CD4-positive, alpha-beta T cell treated with Interleukin-4 for 4 hours (primary cell): ENCODE measurements around the gene BTBD9.

Source experiments
- DNase-seq: peaks from one replicate; pipeline ENCODE4 v3.0.0-alpha.2; 2020

Gene BTBD9

GRCh38 chr6:38639498-38640215 lies at the start of gene BTBD9:
TSS of gene BTBD9 (minus strand) at chr6:38639929.
- DNase-seq: peak; percentile 79

- no peak for DNase-seq
Observed at GRCh38 chr6:38688579-38689087, 48.9 kb upstream of the BTBD9 start.

GRCh38 chr6:38687549-38687948 lies 47.8 kb upstream of the BTBD9 start:
- no peak for DNase-seq

GRCh38 chr6:38687043-38687353 lies 47.3 kb upstream of the BTBD9 start:
- no peak for DNase-seq

GRCh38 chr6:38686270-38687042 lies 46.7 kb upstream of the BTBD9 start:
- no peak for DNase-seq

- no peak for DNase-seq
Observed at GRCh38 chr6:38684904-38685303, 45.2 kb upstream of the BTBD9 start.

- no peak for DNase-seq
Observed at GRCh38 chr6:38684237-38684636, 44.5 kb upstream of the BTBD9 start.

GRCh38 chr6:38681850-38682249 lies 42.1 kb upstream of the BTBD9 start:
- DNase-seq: no peak

- no peak for DNase-seq
Observed at GRCh38 chr6:38679668-38680067, 39.9 kb upstream of the BTBD9 start.

- no peak for DNase-seq
Observed at GRCh38 chr6:38678178-38678760, 38.5 kb upstream of the BTBD9 start.

GRCh38 chr6:38676974-38677544 lies 37.3 kb upstream of the BTBD9 start:
- DNase-seq: no peak

GRCh38 chr6:38676236-38676973 lies 36.7 kb upstream of the BTBD9 start:
- DNase-seq: no peak

- peak; percentile 11 for DNase-seq
Observed at GRCh38 chr6:38673397-38674165, 33.9 kb upstream of the BTBD9 start.

GRCh38 chr6:38671885-38672467 lies 32.2 kb upstream of the BTBD9 start:
- peak; percentile 51 for DNase-seq

GRCh38 chr6:38658418-38659167 lies 18.9 kb upstream of the BTBD9 start:
- no peak for DNase-seq

- no peak for DNase-seq
Observed at GRCh38 chr6:38656896-38657295, 17.2 kb upstream of the BTBD9 start.

GRCh38 chr6:38654263-38654662 lies 14.5 kb upstream of the BTBD9 start:
- no peak for DNase-seq

- no peak for DNase-seq
Observed at GRCh38 chr6:38651121-38651784, 11.5 kb upstream of the BTBD9 start.

GRCh38 chr6:38650207-38650752 lies 10.6 kb upstream of the BTBD9 start:
- no peak for DNase-seq

GRCh38 chr6:38649744-38650143 lies 10.0 kb upstream of the BTBD9 start:
- no peak for DNase-seq
